DOHH2 (cell line): ENCODE data around the gene PROZ.

Source experiments
- H3F3A ChIP-seq: fragments of 200-600 bp; sonication (generic), shearing (Covaris generic); 2 replicates; pipeline ENCODE4 v1.6.0; 2016; ENCODE audit warnings: antibody characterized with exemption, mild to moderate bottlenecking; ENCODE audit not compliant: control insufficient read depth, insufficient read depth
- H3K27ac ChIP-seq: fragments of 200-600 bp; sonication (generic); 2 replicates; pipeline ENCODE4 v1.5.1; 2014; ENCODE audit warnings: low read depth, mild to moderate bottlenecking, low read length, moderate library complexity
- H3K27me3 ChIP-seq: fragments of 200-600 bp; sonication (generic); 2 replicates; pipeline ENCODE4 v1.6.1; 2014; ENCODE audit warnings: mild to moderate bottlenecking, low read length, mixed read lengths; ENCODE audit not compliant: control insufficient read depth
- H3K36me3 ChIP-seq: fragments of 200-600 bp; sonication (generic); 2 replicates; pipeline ENCODE4 v1.6.1; 2014; ENCODE audit warnings: mild to moderate bottlenecking, low read length, moderate library complexity, mixed read lengths; ENCODE audit not compliant: control insufficient read depth
- H3K4me1 ChIP-seq: fragments of 200-600 bp; sonication (generic); 2 replicates; pipeline ENCODE4 v1.6.1; 2014; ENCODE audit warnings: mild to moderate bottlenecking, low read length, mixed read lengths; ENCODE audit not compliant: control insufficient read depth
- H3K4me2 ChIP-seq: fragments of 200-600 bp; sonication (generic); 2 replicates; pipeline ENCODE4 v1.6.0; 2014; ENCODE audit warnings: mild to moderate bottlenecking, low read length, moderate library complexity
- H3K4me3 ChIP-seq: fragments of 200-600 bp; sonication (generic); 2 replicates; pipeline ENCODE4 v1.5.1; 2014; ENCODE audit warnings: mild to moderate bottlenecking, low read length, mixed read lengths
- H3K79me2 ChIP-seq: fragments of 200-600 bp; sonication (generic); 2 replicates; pipeline ENCODE4 v1.6.1; 2014; ENCODE audit warnings: mild to moderate bottlenecking, low read length, mixed read lengths; ENCODE audit not compliant: control insufficient read depth
- H3K9me2 ChIP-seq: fragments of 200-600 bp; sonication (generic); replicated peaks from 2 replicates; pipeline ENCODE4 v1.6.1; 2014; ENCODE audit warnings: mild to moderate bottlenecking, low read length, mixed read lengths; ENCODE audit not compliant: control insufficient read depth
- H3K9me3 ChIP-seq: fragments of 200-600 bp; sonication (generic); 2 replicates; pipeline ENCODE4 v1.6.1; 2014; ENCODE audit warnings: antibody characterized with exemption, low read length, mixed read lengths; ENCODE audit not compliant: control insufficient read depth, insufficient read depth
- H4K20me1 ChIP-seq: fragments of 200-600 bp; sonication (generic); 2 replicates; pipeline ENCODE4 v1.6.0; 2014; ENCODE audit warnings: low read depth, mild to moderate bottlenecking, antibody characterized with exemption, low read length, moderate library complexity; ENCODE audit not compliant: control insufficient read depth, insufficient read depth
- CTCF ChIP-seq: fragments of 200-600 bp; sonication (generic); IDR thresholded peaks from one replicate; pipeline ENCODE4 v1.5.1; 2014; ENCODE audit warnings: antibody characterized with exemption, mild to moderate bottlenecking, low read depth, low read length; ENCODE audit not compliant: poor library complexity, severe bottlenecking
- EZH2phosphoT487 ChIP-seq: fragments of 200-600 bp; sonication (generic); IDR thresholded peaks from 2 replicates; pipeline ENCODE4 v1.6.1; 2017; ENCODE audit warnings: borderline replicate concordance, mild to moderate bottlenecking, antibody characterized with exemption, low read length, moderate library complexity, mixed read lengths

Gene PROZ

GRCh38 chr13:113124211-113124970, 34.1 kb upstream of the PROZ start:
- Histone ChIP-seq H3K9me3 (no peaks in the 10 kb centered on the region), H3K36me3 (no peaks in the 10 kb centered on the region), H3K79me2 (no peaks in the 10 kb centered on the region), H3F3A (no peaks in the 10 kb centered on the region), H3K27me3 (no peaks in the 10 kb centered on the region), H3K4me1 (no peaks in the 10 kb centered on the region), H3K9me2 (no peaks in the 10 kb centered on the region), H3K4me2 (no peak overlapping the region), H4K20me1 (no peaks in the 10 kb centered on the region), H3K27ac (no peak overlapping the region), H3K4me3 (no peak overlapping the region)
- no peak for TF ChIP-seq CTCF
- TF ChIP-seq EZH2phosphoT487: no peak

- Histone ChIP-seq H4K20me1 (no peaks in the 10 kb centered on the region), H3K4me2 (no peak overlapping the region), H3K27me3 (no peaks in the 10 kb centered on the region), H3K36me3 (no peaks in the 10 kb centered on the region), H3K27ac (no peak overlapping the region), H3K4me1 (no peaks in the 10 kb centered on the region), H3K9me3 (no peaks in the 10 kb centered on the region), H3K9me2 (no peaks in the 10 kb centered on the region), H3F3A (no peaks in the 10 kb centered on the region), H3K4me3 (no peak overlapping the region), H3K79me2 (no peaks in the 10 kb centered on the region)
- TF ChIP-seq CTCF (no peak), EZH2phosphoT487 (no peak)
Observed at GRCh38 chr13:113125506-113126264, 32.8 kb upstream of the PROZ start.

- no peaks in the 10 kb centered on the region for H4K20me1 ChIP-seq
- H3K9me2 ChIP-seq: no peaks in the 10 kb centered on the region
- H3K4me3 ChIP-seq: no peak overlapping the region
- 0 out of 2 replicates have a peak, but pooled peaks cover 2% of the 10 kb centered on the region for H3K27me3 ChIP-seq
- no peak for TF ChIP-seq EZH2phosphoT487
- no peak for TF ChIP-seq CTCF
- H3F3A ChIP-seq: no peaks in the 10 kb centered on the region
- H3K4me2 ChIP-seq: no peak overlapping the region
- H3K36me3 ChIP-seq: no peaks in the 10 kb centered on the region
- no peaks in the 10 kb centered on the region for H3K9me3 ChIP-seq
- H3K27ac ChIP-seq: no peak overlapping the region
- no peaks in the 10 kb centered on the region for H3K79me2 ChIP-seq
- no peaks in the 10 kb centered on the region for H3K4me1 ChIP-seq
Observed at GRCh38 chr13:113126265-113127150, 31.9 kb upstream of the PROZ start.
